Activated T-cell treated with anti-CD3 and anti-CD28 coated beads for 48 hours (primary cell): ENCODE measurements around the gene ITIH3.

ENCODE experiments used
- DNase-seq: peaks from one replicate; pipeline ENCODE4 v3.0.0-alpha.2; 2020; ENCODE audit warnings: low read depth

Gene ITIH3

GRCh38 chr3:52845691-52846431 is 51.3 kb downstream of the ITIH3 start:
- DNase-seq = no peak

- DNase-seq = no peak
Measured at GRCh38 chr3:52846432-52846965, 51.9 kb downstream of the ITIH3 start.

GRCh38 chr3:52847241-52847640 is 52.6 kb downstream of the ITIH3 start:
- DNase-seq = no peak

- DNase-seq = no peak
Measured at GRCh38 chr3:52847726-52848125, 53.1 kb downstream of the ITIH3 start.

GRCh38 chr3:52848617-52849016 is 54.0 kb downstream of the ITIH3 start:
- DNase-seq = no peak

- DNase-seq = no peak
Measured at GRCh38 chr3:52849656-52850055, 55.1 kb downstream of the ITIH3 start.

GRCh38 chr3:52851348-52851747 is 56.8 kb downstream of the ITIH3 start:
- peak; percentile 6 for DNase-seq

GRCh38 chr3:52852419-52852818 is 57.8 kb downstream of the ITIH3 start:
- no peak for DNase-seq

GRCh38 chr3:52854013-52854412 is 59.4 kb downstream of the ITIH3 start:
- DNase-seq = no peak

- no peak for DNase-seq
Measured at GRCh38 chr3:52856666-52857065, 62.1 kb downstream of the ITIH3 start.

- no peak for DNase-seq
Measured at GRCh38 chr3:52857133-52857532, 62.5 kb downstream of the ITIH3 start.

GRCh38 chr3:52857864-52858263 is 63.3 kb downstream of the ITIH3 start:
- DNase-seq = no peak
